Measurements from ENCODE around the gene OAS3.
"Not testable (repeated sequence)": the region's sequence is repeated elsewhere in the genome, so short reads cannot be mapped to it uniquely, and the experiment has no call there.

The OAS3 gene

DNA sequence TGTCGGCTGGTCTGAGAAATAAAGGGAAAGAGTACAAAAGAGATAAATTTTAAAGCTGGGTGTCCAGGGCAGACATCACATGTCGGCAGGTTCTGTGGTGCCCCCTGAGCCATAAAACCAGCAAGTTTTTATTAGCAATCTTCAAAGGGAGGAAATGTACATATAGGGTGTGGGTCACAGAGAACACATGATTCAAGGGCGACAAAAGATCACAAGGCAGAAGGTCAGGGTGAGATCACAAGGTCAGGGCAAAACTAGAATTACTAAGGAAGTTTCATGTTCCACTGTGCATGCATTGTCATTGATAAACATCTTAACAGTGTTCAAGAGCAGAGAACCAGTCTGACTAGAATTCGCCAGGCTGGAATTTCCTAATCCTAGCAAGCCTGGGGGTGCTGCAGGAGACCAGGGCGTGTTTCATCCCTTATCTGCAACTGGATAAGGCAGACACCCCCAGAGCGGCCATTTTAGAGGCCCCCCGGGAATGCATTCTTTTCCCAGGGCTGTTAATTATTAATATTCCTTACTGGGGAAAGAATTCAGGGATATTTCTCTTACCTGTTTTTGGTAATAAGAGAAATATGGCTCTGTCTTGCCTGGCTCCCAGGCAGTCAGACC lies 11.7 kb upstream of the OAS3 start:
- DNase-seq = not testable (repeated sequence)

GRCh38 chr12:112927475-112927874 lies 10.8 kb upstream of the OAS3 start:
- no peak for DNase-seq

DNA sequence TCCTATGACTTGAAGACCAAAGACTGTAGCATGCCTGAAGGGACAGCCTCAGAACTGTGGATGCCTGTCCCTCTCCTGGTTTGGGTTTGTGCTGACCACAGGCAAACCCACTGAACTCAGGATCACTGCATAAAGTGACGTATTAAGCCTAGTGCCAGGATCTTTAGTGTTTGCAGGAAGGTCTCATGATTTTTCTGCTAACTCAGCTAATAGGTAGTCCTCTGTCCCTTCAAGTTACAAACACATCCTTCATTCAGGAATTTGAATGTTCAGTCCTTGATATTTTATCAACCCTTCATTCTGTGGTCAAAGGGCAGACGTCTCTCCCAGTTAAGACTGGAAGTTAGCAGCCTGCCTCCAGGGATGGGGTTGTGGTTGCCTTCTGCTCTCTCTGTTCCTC lies 10.3 kb upstream of the OAS3 start:
- no peak for DNase-seq

- no peak for DNase-seq
Measured at GRCh38 chr12:112928978-112929377, 9.3 kb upstream of the OAS3 start.

- no peak for DNase-seq
Measured at GRCh38 chr12:112929715-112930114, 8.6 kb upstream of the OAS3 start.

GRCh38 chr12:112930350-112930749 lies 7.9 kb upstream of the OAS3 start:
- no peak for DNase-seq

DNA sequence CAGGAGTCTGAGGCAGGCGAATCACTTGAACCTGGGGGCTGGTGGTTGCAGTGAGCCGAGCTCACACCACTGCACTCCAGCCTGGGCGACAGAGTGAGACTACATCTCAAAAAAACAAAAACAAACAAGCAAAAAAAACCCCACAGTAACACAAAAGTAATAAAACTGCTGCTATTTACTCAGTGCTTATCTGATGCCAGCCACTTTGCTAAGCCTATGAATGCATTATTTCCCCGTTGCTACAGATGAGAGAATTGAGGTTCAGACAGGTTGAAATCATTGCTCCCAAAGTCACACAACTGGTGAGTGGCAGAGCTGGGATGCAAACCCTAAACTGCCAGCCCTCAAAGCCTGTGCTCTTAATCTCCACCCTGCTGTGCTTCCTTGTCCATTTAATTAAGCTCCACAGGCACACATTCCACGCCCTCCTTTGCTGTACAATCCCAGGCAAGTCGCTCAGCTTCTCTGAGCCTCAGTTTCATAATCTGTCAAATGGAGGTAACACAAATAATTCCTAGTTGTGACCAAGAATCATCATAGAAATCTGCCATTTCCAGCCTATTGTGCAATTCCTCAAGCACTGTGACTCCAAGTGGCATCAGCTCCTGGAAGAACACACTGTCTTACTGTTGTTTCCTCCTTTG lies 5.7 kb upstream of the OAS3 start:
- no peak for DNase-seq

DNA sequence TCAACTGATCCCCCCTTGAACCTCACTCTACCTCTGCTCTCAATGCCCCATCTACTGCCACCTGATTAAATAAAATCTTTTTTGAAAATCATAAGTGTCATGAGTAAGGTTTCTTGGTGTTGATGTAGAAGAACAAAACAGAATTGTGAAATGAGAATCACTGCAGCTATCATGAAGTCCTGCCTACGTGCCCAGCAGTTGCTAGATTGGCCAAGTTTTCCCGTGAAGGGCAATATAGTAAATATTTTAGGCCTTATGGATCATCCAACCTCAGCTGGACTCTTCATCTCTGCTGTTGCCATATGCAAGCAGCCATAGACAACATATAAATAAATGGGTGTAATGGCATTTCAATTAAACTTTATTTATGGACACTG lies 5.2 kb upstream of the OAS3 start:
- DNase-seq = no peak

DNA sequence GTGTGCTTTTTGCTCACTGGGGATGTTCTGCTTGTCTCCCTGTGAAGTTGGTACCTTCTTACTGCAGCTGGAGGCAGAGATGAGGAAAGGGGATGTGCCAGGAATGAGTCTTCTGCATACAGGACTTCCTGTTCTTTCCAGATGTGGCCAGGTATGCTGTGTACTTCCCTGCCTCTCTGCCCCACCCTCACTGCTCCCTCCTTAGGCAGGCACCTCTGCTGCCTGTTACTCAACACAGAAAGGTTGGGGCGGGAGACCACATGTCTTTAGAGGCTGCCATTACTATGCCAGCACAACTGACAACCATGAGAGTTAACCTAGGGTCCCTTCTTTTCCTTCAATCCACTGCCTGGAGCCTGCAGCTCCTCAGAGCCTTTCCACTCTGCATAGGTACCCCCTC lies 2.0 kb upstream of the OAS3 start:
- no peak for DNase-seq

- no peak for DNase-seq
Measured at GRCh38 chr12:112936927-112937326, 1.3 kb upstream of the OAS3 start.

DNA sequence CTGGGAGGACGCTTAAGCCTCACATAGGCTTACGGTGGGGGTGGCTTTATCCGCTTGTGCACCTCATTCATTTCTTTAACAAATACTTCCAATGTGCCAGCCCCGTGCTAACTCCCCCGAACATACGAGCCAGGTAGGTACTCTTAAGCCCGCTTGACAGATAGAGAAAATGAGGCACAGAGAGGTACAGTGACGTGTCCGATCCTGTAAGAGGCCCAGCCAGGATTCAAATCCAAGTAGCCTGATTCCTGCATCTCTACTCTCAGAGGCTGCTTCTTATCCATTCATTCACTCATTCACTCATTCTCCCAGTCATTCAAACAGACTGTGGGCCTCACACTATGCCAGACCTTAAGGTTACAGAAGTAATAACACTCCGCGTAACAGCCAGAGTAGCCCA lies 477 bp downstream of the OAS3 start:
- DNase-seq = no peak

DNA sequence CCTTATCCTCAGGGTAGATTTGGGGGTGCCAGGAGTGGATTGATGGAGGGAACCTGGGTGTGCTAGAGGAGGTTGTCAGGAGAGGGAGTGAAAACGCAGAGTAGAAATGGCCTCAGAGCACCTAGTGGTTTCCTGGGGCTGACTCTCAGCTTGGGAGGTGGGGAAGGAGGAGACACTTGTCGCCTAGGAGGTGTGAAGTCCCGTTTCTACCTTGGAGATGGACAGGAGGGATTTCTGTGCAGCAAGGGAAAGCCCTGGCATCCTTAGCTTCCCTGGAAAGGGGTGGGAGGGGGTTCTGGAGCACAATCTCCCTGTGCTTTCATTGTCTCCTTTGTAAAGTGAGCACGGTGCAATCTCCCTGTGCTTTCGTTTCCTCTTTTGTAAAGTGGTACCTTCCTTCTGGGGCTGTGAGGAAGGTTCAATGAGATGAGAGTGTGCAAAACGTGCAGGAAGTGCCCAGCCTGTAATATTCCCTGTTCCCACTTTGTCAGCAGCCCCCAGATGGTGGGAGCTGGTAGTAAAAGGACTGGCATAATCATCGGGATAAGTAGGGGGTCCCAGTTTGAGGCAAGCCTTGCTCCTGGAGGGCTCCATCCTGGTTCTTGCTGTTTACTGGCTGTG lies 1.6 kb downstream of the OAS3 start:
- no peak for DNase-seq

GRCh38 chr12:112941528-112942335 lies 3.5 kb downstream of the OAS3 start:
- no peak for DNase-seq

DNA sequence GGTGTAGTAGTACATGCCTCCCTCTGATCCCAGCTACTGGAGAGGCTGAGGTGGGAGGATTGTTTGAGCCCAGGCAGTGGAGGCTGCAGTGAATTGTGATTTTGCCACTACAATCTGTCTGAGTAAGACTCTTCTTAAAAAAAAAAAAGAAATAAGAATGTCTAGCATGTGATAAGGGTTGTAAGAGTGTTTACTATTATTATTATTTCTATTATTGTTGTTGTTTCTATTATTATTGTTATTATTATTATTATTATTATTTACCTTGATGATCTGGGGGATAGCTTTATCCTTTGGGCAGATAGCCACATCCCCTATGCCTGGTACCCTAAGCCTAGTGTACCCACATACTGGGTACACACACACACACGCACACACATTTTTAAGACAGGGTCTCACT lies 4.3 kb downstream of the OAS3 start:
- no peak for DNase-seq

DNA sequence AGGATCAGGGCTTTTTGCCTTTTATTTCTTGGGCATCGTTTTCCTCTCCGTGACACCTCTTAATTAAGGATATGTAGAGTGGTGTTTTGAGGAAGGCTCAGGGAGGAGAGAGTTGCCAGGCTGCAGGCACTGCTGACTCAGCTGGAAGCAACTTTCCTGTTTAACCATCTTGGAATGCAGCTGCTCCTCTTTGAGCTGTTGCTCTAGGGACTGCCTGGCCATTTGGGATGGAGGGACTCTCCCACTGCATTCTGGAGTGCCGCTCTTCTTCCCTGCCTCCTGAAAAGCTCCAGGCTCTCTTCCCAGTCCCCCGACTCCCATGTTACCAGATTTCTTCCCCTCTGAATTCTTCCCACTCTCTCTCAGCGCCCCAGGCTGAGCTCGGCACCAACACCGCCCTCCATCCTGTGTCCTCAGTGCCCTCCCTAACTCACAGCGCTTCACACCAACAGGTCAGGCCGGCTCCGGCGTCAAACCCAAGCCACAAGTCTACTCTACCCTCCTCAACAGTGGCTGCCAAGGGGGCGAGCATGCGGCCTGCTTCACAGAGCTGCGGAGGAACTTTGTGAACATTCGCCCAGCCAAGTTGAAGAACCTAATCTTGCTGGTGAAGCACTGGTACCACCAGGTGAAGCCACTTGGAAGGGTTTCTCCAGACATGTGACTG lies 5.9 kb downstream of the OAS3 start:
- no peak for DNase-seq

DNA sequence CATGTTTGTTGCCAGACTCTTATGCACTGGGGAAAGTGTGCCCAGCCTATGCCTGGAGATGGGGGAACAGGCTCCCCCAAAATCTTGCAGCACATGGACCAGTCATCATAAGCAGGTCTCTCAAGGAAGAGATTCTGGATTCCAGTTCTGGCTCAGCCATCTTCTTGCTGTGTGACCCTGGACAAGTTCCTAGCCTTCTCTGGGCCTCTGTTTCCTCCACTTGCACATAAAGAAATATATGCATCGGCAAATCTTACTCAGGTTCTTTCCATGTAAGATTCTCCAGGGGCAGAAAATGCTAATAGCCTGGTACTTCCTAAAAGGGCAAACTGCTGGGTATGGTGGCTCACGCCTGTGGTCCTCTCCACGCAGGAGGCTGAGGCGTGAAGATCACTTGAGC lies 7.2 kb downstream of the OAS3 start:
- DNase-seq = no peak

- no peak for DNase-seq
Measured at GRCh38 chr12:112946236-112947000, 8.1 kb downstream of the OAS3 start.

- DNase-seq = no peak
Measured at GRCh38 chr12:112947314-112947713, 9.0 kb downstream of the OAS3 start.

DNA sequence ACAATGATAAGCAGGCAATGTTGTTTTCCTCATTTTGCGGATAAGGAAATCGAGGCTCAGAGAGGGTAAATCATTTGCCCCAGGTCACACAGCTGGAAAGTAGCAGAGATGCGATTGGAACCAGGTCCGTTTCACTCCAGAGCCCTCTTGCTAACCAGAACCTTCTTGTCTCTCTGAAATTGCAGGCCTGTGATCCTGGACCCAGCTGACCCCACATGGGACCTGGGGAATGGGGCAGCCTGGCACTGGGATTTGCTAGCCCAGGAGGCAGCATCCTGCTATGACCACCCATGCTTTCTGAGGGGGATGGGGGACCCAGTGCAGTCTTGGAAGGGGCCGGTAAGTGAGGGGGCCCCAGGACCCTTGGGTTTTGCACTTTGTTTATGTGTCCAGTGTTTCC lies 9.5 kb downstream of the OAS3 start:
- DNase-seq = no peak

GRCh38 chr12:112948806-112949205 lies 10.5 kb downstream of the OAS3 start:
- DNase-seq = no peak

GRCh38 chr12:112950701-112951100 lies 12.4 kb downstream of the OAS3 start:
- DNase-seq = no peak

DNA sequence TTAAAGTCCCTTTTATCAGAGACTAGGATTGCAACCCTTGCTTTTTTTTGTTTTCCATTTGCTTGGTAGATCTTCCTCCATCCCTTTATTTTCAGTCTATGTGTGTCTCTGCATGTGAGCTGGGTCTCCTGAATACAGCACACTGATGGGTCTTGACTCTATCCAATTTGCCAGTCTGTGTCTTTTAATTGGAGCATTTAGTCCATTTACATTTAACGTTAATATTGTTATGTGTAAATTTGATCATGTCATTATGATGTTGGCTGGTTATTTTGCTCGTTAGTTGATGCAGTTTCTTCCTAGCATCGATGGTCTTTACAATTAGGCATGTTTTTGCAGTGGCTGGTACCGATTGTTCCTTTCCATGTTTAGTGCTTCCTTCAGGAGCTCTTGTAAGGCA lies 18.9 kb downstream of the OAS3 start:
- not testable (repeated sequence) for DNase-seq

DNA sequence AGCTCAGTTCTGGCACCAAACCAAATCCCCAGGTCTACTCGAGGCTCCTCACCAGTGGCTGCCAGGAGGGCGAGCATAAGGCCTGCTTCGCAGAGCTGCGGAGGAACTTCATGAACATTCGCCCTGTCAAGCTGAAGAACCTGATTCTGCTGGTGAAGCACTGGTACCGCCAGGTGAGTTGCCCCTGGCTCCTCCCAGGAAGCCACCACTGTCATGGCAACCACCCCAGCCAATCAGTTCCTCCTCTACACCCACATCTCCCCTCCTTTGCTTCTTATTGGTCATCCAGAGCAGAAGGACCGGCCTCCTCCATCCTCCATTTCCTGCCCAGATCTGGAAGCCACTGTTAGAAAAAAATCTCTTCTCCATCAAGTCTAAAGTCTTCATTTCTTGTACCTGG lies 22.8 kb downstream of the OAS3 start:
- no peak for DNase-seq

Data from eye (tissue), 1 donor.